Measurements from ENCODE around the gene TSFM. TPM values are rescaled to one million over a fixed set of nuclear protein-coding genes. Genes with fewer than 3 reads are reported as not detected.

Gene TSFM
- total and polyA plus RNA-seq, 9 of the 15 experiments (the other 6 are each of a cell fraction or from before 2014, with no cell fraction given) = 44.6 to 198 (median 60.2) TPM

GRCh38 chr12:57771236-57771872 is 11.2 kb upstream of the TSFM start:
- FAIRE-seq = no peak
- WGBS (ENCODE audit: insufficient coverage, low coverage, missing lambda C conversion rate) = under 1% methylated on average over 16 of the region's 16 CpGs
- in situ Hi-C loops (cut with MboI) = no loop called here
- Histone ChIP-seq H3K9me1 (ENCODE audit: control insufficient read depth, insufficient read depth, low read length) (no peaks in the 10 kb centered on the region), H3K79me2 (ENCODE audit: control insufficient read depth, insufficient read depth, low read length) (peaks cover 27% of the 10 kb centered on the region), H3K9me3 (replicated peaks; ENCODE audit: control insufficient read depth, insufficient read depth, low read depth, low read length) (no peaks in the 10 kb centered on the region), H3K27ac (ENCODE audit: extremely low read depth, low read depth, low read length) (peak overlapping the region; percentile 93), H2AFZ (ENCODE audit: low read depth, low read length) (peak overlapping the region; percentile 98), H3K4me3 (peak overlapping the region; percentile 71), H3K4me1 (replicated peaks in 1 of 2; ENCODE audit: control insufficient read depth in 2 of 2, insufficient read depth in 2 of 2, low read length in 2 of 2) (peaks cover 23 to 34% of the 10 kb centered on the region in 2 experiments), H3K4me2 (ENCODE audit: insufficient read depth, low read length) (peak overlapping the region; percentile 99), H3K27me3 (ENCODE audit: control insufficient read depth in 2 of 2, insufficient read depth in 2 of 2, low read length in 2 of 2) (no peaks in the 10 kb centered on the region), H4K20me1 (replicated peaks; ENCODE audit: control insufficient read depth, insufficient read depth, low read length) (no peaks in the 10 kb centered on the region), H3K36me3 (ENCODE audit: control insufficient read depth, insufficient read depth, low read length) (peaks cover 45% of the 10 kb centered on the region), H3K9ac (ENCODE audit: insufficient read depth in 1 of 2, low read depth in 2 of 2, low read length in 2 of 2) (peak overlapping the region; percentile 91 to 100)
- BruUV-seq (replicated peaks) = TSS peak; percentile 78
- intact Hi-C loops (cut with micrococcal nuclease) = no loop called here
- CTCF ChIA-PET (ENCODE audit: low intra/inter-chr PET ratio) = interaction anchor here (0.6 kb wide), 1 partner anchor 9 kb away, joined by 3 read pairs; no protein-coding TSS in a partner anchor
- peak; percentile 80 for ATAC-seq
- peak; percentile 90 to 97 (median 92) for DNase-seq (ENCODE audit: extremely low read depth in 1 of 4, low spot score in 3 of 4)
- POLR2A ChIA-PET = interaction anchor here (0.6 to 1.6 kb wide), 10 partner anchors 8 to 219 kb away, joined by 3 to 11 read pairs (median 6); partner anchors contain the start of genes CDK4 and TSFM
- TF ChIP-seq POLR2AphosphoS5 (IDR thresholded peaks at IDR 0.05; ENCODE audit: control insufficient read depth, insufficient read depth, low read depth, low read length) = no peak
- TF ChIP-seq ZNF75A (CRISPR knock-in tag; IDR thresholded peaks at IDR 0.05) = no peak
- no peak for TF ChIP-seq ZNF449 (CRISPR knock-in tag; IDR thresholded peaks at IDR 0.05)
- 0 out of 4 replicates have a peak, but pooled peaks of 1 of the 2 experiments have one; percentile 43 for TF ChIP-seq ARNT (IDR thresholded peaks at IDR 0.05)
- TF ChIP-seq ZNF830 (CRISPR knock-in tag; IDR thresholded peaks at IDR 0.05) = no peak
- TF ChIP-seq ZNF766 (CRISPR knock-in tag; conservative IDR thresholded peaks at IDR 0.05) = 0 out of 2 replicates have a peak, but pooled peaks have one; percentile 23
- TF ChIP-seq STAT6 (CRISPR knock-in tag; IDR thresholded peaks at IDR 0.05) = 0 out of 2 replicates have a peak, but pooled peaks have one; percentile 9
- TF ChIP-seq ZNF354B (CRISPR knock-in tag; IDR thresholded peaks at IDR 0.05) = 0 out of 2 replicates have a peak, but pooled peaks have one; percentile 0
- no peak for TF ChIP-seq CBFB (CRISPR knock-in tag; IDR thresholded peaks at IDR 0.05)
- TF ChIP-seq MEIS2 (IDR thresholded peaks at IDR 0.05; ENCODE audit: partially characterized antibody) = no peak
- TF ChIP-seq, protein P1, sequence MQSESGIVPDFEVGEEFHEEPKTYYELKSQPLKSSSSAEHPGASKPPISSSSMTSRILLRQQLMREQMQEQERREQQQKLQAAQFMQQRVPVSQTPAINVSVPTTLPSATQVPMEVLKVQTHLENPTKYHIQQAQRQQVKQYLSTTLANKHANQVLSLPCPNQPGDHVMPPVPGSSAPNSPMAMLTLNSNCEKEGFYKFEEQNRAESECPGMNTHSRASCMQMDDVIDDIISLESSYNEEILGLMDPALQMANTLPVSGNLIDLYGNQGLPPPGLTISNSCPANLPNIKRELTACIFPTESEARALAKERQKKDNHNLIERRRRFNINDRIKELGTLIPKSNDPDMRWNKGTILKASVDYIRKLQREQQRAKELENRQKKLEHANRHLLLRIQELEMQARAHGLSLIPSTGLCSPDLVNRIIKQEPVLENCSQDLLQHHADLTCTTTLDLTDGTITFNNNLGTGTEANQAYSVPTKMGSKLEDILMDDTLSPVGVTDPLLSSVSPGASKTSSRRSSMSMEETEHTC (IDR thresholded peaks at IDR 0.05) = no peak

All from K562 (cell line).